Measurements from ENCODE around the gene SUSD1.

DNA sequence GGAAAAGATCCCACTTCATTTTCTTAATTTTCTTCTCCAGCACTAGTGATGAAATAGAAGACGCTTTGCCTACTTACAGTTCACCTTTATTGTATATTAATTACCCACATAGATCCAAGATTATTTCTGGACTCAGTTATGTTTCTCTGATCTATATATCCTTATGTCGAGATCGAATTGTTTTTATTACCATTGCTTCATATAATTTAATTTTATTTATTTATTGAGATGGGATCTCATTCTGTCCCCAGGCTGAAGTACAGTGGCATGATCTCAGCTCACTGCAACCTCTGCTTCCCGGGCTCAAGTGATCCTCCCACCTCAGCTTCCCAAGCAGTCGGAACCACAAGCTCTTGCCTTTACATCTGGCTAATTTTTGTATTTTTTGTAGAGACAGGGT, 157.2 kb downstream of the SUSD1 start:
- TF ChIP-seq POLR2AphosphoS5 (IDR thresholded peaks at IDR 0.05; ENCODE audit: low read depth, low read length): no peak
- TF ChIP-seq, protein P1, sequence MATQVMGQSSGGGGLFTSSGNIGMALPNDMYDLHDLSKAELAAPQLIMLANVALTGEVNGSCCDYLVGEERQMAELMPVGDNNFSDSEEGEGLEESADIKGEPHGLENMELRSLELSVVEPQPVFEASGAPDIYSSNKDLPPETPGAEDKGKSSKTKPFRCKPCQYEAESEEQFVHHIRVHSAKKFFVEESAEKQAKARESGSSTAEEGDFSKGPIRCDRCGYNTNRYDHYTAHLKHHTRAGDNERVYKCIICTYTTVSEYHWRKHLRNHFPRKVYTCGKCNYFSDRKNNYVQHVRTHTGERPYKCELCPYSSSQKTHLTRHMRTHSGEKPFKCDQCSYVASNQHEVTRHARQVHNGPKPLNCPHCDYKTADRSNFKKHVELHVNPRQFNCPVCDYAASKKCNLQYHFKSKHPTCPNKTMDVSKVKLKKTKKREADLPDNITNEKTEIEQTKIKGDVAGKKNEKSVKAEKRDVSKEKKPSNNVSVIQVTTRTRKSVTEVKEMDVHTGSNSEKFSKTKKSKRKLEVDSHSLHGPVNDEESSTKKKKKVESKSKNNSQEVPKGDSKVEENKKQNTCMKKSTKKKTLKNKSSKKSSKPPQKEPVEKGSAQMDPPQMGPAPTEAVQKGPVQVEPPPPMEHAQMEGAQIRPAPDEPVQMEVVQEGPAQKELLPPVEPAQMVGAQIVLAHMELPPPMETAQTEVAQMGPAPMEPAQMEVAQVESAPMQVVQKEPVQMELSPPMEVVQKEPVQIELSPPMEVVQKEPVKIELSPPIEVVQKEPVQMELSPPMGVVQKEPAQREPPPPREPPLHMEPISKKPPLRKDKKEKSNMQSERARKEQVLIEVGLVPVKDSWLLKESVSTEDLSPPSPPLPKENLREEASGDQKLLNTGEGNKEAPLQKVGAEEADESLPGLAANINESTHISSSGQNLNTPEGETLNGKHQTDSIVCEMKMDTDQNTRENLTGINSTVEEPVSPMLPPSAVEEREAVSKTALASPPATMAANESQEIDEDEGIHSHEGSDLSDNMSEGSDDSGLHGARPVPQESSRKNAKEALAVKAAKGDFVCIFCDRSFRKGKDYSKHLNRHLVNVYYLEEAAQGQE (IDR thresholded peaks at IDR 0.05; ENCODE audit: insufficient read depth in 1 of 2, low read depth in 2 of 2, low read length in 2 of 2): no peak

All from PFSK-1 (cell line).